ENCODE measurements around the gene ASAP2. TPM values are rescaled to one million over a fixed set of nuclear protein-coding genes. Genes with fewer than 3 reads are reported as not detected.

The ASAP2 gene
- total RNA-seq, 1 experiment from 2014 or later, result 60.3 TPM

- ChIA-PET POLR2A (ENCODE audit: unreplicated experiment) (no interaction called here), CTCF (no interaction called here)
- Histone ChIP-seq H3K9me2 (ENCODE audit: insufficient read depth) (no peaks in the 10 kb centered on the region), H3F3A (ENCODE audit: insufficient read depth, low read depth) (peaks cover 3% of the 10 kb centered on the region; the same call in 1 of the 2 replicates), H3K4me3 (no peak overlapping the region), H3K27me3 (ENCODE audit: insufficient read depth, low read depth) (no peaks in the 10 kb centered on the region), H2AFZ (no peak overlapping the region), H3K79me2 (ENCODE audit: low read depth) (peaks cover 37% of the 10 kb centered on the region), H3K9me3 (ENCODE audit: insufficient read depth, low read depth) (no peaks in the 10 kb centered on the region), H3K27ac (no peak overlapping the region), H3K4me2 (no peak overlapping the region), H3K36me3 (ENCODE audit: low read depth) (peaks cover 10% of the 10 kb centered on the region), H3K4me1 (replicated peaks; ENCODE audit: insufficient read depth) (no peaks in the 10 kb centered on the region), H4K20me1 (ENCODE audit: insufficient read depth) (peaks cover 4% of the 10 kb centered on the region; the same call in 1 of the 2 replicates)
- no TSS peak for BruUV-seq (replicated peaks)
- no peak for TF ChIP-seq EZH2 (IDR thresholded peaks at IDR 0.05; ENCODE audit: low read depth)
- TF ChIP-seq CTCF (conservative IDR thresholded peaks at IDR 0.05), result no peak
- intact Hi-C loops (cut with micrococcal nuclease; ENCODE audit: unreplicated experiment), result no loop called here
- no peak for DNase-seq
Observed at GRCh38 chr2:9415516-9416169, 209.0 kb downstream of the ASAP2 start.

GRCh38 chr2:9416267-9416961, 209.8 kb downstream of the ASAP2 start:
- Histone ChIP-seq H3K27me3 (ENCODE audit: insufficient read depth, low read depth) (no peaks in the 10 kb centered on the region), H3K9me3 (ENCODE audit: insufficient read depth, low read depth) (no peaks in the 10 kb centered on the region), H3K27ac (no peak overlapping the region), H3K79me2 (ENCODE audit: low read depth) (peaks cover 43% of the 10 kb centered on the region), H2AFZ (no peak overlapping the region), H4K20me1 (ENCODE audit: insufficient read depth) (peaks cover 4% of the 10 kb centered on the region; the same call in 1 of the 2 replicates), H3K4me3 (no peak overlapping the region), H3F3A (ENCODE audit: insufficient read depth, low read depth) (no peaks in the 10 kb centered on the region; the same call in 1 of the 2 replicates), H3K4me2 (no peak overlapping the region), H3K36me3 (ENCODE audit: low read depth) (peaks cover 3% of the 10 kb centered on the region; the same call in 1 of the 2 replicates), H3K4me1 (replicated peaks; ENCODE audit: insufficient read depth) (no peaks in the 10 kb centered on the region), H3K9me2 (ENCODE audit: insufficient read depth) (no peaks in the 10 kb centered on the region)
- intact Hi-C loops (cut with micrococcal nuclease; ENCODE audit: unreplicated experiment), result no loop called here
- ChIA-PET CTCF (no interaction called here), POLR2A (ENCODE audit: unreplicated experiment) (no interaction called here)
- no TSS peak for BruUV-seq (replicated peaks)
- TF ChIP-seq CTCF (conservative IDR thresholded peaks at IDR 0.05), result no peak
- no peak for TF ChIP-seq EZH2 (IDR thresholded peaks at IDR 0.05; ENCODE audit: low read depth)
- no peak for DNase-seq

GRCh38 chr2:9416962-9417316, 210.3 kb downstream of the ASAP2 start:
- H4K20me1 ChIP-seq (ENCODE audit: insufficient read depth), result peaks cover 4% of the 10 kb centered on the region; the same call in 1 of the 2 replicates
- peaks cover 48% of the 10 kb centered on the region for H3K79me2 ChIP-seq (ENCODE audit: low read depth)
- no TSS peak for BruUV-seq (replicated peaks)
- ChIA-PET POLR2A (ENCODE audit: unreplicated experiment) (no interaction called here), CTCF (no interaction called here)
- TF ChIP-seq CTCF (conservative IDR thresholded peaks at IDR 0.05), result no peak
- TF ChIP-seq EZH2 (IDR thresholded peaks at IDR 0.05; ENCODE audit: low read depth), result no peak
- no peak overlapping the region for H2AFZ ChIP-seq
- H3F3A ChIP-seq (ENCODE audit: insufficient read depth, low read depth), result no peaks in the 10 kb centered on the region; the same call in 1 of the 2 replicates
- no peak for DNase-seq
- no peaks in the 10 kb centered on the region for H3K9me2 ChIP-seq (ENCODE audit: insufficient read depth)
- intact Hi-C loops (cut with micrococcal nuclease; ENCODE audit: unreplicated experiment), result no loop called here
- H3K4me2 ChIP-seq, result no peak overlapping the region
- H3K4me1 ChIP-seq (replicated peaks; ENCODE audit: insufficient read depth), result peaks cover 4% of the 10 kb centered on the region
- H3K9me3 ChIP-seq (ENCODE audit: insufficient read depth, low read depth), result no peaks in the 10 kb centered on the region
- H3K27me3 ChIP-seq (ENCODE audit: insufficient read depth, low read depth), result no peaks in the 10 kb centered on the region
- no peak overlapping the region for H3K4me3 ChIP-seq
- H3K27ac ChIP-seq, result no peak overlapping the region
- peaks cover 3% of the 10 kb centered on the region; the same call in 1 of the 2 replicates for H3K36me3 ChIP-seq (ENCODE audit: low read depth)

Data from PC-9 (cell line).